ENCODE data around the gene PGP.
"Not testable (repeated sequence)": the region's sequence is repeated elsewhere in the genome, so short reads cannot be mapped to it uniquely, and the experiment has no call there.

The PGP gene

GRCh38 chr16:2213817-2214718, 572 bp downstream of the PGP start:
- no peak for DNase-seq (ENCODE audit: low spot score)

DNA sequence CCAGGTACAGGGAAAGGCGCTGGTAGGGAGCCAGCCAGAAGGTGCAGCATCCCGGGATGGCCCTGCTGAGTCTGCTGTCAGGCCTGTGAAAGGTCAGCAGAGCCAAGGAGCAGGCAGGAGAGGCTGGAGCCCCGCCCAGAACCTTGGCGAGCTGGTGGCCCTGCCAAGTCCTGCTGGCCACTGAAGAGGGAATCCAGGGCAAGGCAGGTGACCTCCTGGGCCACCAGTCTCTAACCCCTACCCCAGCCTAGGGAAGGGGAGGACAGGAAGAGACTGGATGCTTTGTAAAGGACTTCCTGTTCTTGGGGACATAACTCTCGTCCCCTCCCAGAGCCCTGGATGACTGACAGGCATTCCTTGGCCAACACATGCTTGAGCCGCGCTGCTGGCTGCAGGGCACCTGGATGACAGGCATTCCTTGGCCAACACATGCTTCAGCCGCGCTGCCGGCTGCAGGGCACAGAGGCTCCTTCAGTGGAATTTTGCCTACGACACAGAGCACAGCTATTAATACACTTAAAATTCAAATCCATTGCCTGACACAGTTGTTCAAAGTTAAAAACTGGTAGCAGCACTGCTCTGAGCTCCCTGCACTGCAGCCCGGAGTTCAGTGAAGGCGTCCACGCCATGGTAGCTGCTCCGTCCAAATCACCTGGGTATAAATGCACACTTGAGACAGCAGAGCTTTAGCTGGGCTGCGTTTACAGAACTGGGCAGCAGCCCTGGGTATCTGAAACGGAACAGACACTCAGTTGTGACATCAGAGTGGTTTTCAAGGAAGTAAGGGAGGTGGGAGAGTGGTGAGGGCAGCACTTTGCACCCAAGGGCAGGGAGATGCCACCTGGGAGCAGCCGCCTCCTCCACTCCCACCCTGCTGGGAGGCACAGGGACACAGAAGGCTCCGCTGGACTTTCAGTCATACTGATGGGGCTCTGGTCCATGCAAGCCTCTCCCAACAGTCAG, 2.0 kb downstream of the PGP start:
- no peak for DNase-seq (ENCODE audit: low spot score)

- no peak for DNase-seq (ENCODE audit: low spot score)
Measured at GRCh38 chr16:2211923-2212347, 2.7 kb downstream of the PGP start.

GRCh38 chr16:2210386-2211365, 4.0 kb downstream of the PGP start, which contains the start of gene BRICD5:
BRICD5 (minus strand) TSS chr16:2210863; CDS start chr16:2210833, 30 bp downstream.
- no peak for DNase-seq (ENCODE audit: low spot score)

GRCh38 chr16:2210009-2210332, 4.7 kb downstream of the PGP start:
- no peak for DNase-seq (ENCODE audit: low spot score)

GRCh38 chr16:2209258-2210008, 5.2 kb downstream of the PGP start:
- DNase-seq (ENCODE audit: low spot score), result no peak

GRCh38 chr16:2208772-2209171, 5.9 kb downstream of the PGP start:
- DNase-seq (ENCODE audit: low spot score), result no peak

- no peak for DNase-seq (ENCODE audit: low spot score)
Measured at GRCh38 chr16:2208308-2208707, 6.3 kb downstream of the PGP start.

GRCh38 chr16:2207872-2208271, 6.8 kb downstream of the PGP start:
- DNase-seq (ENCODE audit: low spot score), result no peak

- DNase-seq (ENCODE audit: low spot score), result no peak
Measured at GRCh38 chr16:2206780-2207433, 7.7 kb downstream of the PGP start.

DNA sequence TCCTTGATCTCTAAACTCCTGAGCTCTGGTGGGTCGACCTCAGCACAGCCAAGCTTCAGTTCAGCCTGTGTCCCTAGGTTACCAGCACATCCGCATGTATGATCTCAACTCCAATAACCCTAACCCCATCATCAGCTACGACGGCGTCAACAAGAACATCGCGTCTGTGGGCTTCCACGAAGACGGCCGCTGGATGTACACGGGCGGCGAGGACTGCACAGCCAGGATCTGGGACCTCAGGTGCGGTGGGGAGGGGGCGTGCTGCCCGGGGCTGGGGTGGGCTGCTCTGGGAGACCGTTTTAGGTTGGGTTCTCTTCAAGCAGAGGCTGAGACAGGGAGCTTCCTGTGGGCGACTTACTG, 8.2 kb downstream of the PGP start:
- no peak for DNase-seq (ENCODE audit: low spot score)

- no peak for DNase-seq (ENCODE audit: low spot score)
Measured at GRCh38 chr16:2205967-2206313, 8.7 kb downstream of the PGP start.

DNA sequence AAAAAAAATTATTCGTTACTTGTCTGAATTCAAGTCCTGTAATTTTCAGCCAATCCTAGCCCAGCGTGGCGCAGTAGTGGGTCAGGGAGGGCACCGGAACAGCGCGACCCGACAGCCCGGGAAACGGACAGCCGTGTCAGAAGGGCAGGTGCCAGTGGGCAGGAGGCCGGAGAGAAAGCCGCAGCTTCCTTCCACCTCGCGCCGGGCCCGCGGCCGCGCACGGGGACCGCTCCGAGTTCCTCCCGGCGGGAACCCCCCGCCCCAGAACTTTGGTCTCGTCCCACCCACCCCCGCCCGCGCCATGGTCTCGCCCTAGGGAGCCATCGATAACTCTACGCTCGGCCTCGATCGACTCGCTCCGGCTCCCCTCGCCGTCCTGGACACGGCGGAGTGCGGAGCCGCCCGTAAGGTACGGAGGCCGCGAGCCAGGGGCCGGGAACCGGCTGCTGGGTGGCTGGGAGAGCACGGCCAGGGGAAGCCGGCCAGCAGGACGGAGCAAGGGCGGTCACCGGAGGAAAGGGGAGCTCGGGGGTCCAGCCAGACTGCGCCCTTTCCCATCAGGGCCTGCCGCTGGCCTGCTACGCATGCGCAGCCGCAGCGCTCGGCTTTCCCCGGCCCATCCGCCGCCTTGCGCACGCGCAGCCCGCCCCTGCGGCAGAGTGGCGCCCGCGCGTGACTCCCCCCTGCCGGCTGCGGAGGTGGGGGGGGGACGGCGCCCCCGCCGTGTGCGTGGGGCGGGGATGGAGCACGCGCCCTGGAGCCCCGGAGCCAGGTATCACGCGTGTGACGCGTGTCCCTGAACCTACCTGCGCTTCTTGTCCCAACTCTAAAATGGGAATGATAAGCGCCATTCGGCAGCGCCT, 9.3 kb downstream of the PGP start, which contains the start of gene MLST8:
Gene MLST8 (plus strand): TSS at position 351 of the 863 bp plus-strand sequence. CDS start 632 bp downstream, outside the sequence.
- peak; percentile 100 for DNase-seq (ENCODE audit: low spot score)

GRCh38 chr16:2204416-2205103, 10.1 kb downstream of the PGP start:
- DNase-seq (ENCODE audit: low spot score), result no peak

DNA sequence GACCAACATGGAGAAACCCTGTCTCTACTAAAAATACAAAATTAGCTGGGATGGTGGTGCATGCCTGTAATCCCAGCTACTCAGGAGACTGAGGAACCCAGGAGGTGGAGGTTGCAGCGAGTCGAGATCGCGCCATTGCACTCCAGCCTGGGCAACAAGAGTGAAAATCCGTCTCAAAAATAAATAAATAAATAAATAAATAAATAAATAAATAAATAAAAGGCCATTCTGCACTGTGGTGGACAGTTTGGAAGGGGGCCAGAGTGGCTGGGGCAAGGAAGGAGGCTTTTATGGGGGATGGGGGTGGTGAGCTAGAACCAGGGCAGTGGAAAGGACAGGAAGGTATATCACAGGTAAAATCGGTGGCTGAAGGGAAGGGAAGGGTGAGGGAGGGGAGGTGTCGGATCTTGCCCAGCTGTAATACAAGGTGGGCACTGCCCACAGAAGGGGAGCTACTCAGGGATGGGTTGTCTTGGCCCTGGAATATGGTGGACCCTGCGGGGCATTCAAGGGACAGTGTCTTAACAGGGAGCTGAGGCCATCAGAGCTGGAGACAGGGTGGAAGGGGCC, 11.4 kb downstream of the PGP start:
- DNase-seq (ENCODE audit: low spot score), result not testable (repeated sequence)

GRCh38 chr16:2200313-2200712, 14.3 kb downstream of the PGP start:
- no peak for DNase-seq (ENCODE audit: low spot score)

DNA sequence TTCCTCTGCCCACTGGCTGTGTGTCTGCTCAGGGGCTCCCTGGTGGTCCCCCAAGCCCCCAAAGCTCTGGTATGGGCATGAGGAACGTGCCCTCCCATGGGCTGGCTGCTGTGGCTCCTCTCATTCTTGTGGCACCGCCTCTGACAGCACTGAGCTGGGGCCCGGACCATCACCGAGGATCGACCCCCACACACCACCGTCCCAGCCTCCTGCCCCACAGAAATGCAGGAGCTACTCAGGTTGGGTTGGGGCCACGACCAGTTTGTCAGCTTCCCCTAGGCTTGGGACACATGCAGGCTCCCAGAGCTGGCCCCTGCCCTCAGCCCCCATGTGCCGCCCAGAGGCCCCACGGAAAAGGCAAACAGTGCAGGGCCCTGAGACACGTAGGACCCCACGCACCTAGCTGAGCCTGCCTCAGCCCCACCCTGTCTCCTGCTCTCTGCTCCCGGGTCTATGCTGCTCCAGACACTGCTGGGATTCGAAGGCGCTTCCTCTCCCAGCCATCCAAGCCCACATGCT, 15.0 kb downstream of the PGP start:
- no peak for DNase-seq (ENCODE audit: low spot score)

- no peak for DNase-seq (ENCODE audit: low spot score)
Measured at GRCh38 chr16:2199095-2199494, 15.5 kb downstream of the PGP start.

All from hepatic stellate cell (primary cell).